ENCODE data around the gene STK36. TPM values are rescaled to one million over a fixed set of nuclear protein-coding genes. Genes with fewer than 3 reads are reported as not detected.
A peak's percentile ranks its signal among the peaks of the same experiment; 100 is the strongest.

The STK36 gene
- polyA plus RNA-seq, 1 experiment = 53.1 TPM

DNA sequence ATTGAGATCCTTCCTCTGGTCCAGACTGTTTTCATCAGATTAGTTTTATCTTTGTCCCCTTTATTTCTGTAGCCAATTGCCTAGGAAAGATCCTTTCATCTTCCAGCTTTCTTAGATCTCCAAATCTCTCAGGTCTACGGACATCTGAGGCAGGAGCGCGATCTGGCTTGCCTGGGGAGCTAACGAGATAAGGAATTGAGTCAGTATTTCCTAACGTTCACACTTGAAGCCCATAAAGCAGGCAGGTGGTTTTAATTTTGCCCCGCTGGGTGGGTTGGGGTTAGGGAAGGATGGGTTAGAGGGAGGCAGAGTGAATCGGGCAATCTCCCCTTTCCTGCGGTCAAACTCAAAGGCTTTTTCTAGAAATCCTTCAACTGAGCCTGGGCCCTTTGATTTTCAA is 38.0 kb downstream of the STK36 start:
- H3K9me3 ChIP-seq (ENCODE audit: control insufficient read depth, insufficient read depth, low read length) = 0 out of 2 replicates have a peak, but pooled peaks cover 2% of the 10 kb centered on the region
- TF ChIP-seq, protein P1, sequence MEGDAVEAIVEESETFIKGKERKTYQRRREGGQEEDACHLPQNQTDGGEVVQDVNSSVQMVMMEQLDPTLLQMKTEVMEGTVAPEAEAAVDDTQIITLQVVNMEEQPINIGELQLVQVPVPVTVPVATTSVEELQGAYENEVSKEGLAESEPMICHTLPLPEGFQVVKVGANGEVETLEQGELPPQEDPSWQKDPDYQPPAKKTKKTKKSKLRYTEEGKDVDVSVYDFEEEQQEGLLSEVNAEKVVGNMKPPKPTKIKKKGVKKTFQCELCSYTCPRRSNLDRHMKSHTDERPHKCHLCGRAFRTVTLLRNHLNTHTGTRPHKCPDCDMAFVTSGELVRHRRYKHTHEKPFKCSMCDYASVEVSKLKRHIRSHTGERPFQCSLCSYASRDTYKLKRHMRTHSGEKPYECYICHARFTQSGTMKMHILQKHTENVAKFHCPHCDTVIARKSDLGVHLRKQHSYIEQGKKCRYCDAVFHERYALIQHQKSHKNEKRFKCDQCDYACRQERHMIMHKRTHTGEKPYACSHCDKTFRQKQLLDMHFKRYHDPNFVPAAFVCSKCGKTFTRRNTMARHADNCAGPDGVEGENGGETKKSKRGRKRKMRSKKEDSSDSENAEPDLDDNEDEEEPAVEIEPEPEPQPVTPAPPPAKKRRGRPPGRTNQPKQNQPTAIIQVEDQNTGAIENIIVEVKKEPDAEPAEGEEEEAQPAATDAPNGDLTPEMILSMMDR (IDR thresholded peaks at IDR 0.05; ENCODE audit: low read depth, low read length) = no peak
- no peaks in the 10 kb centered on the region for H3K27me3 ChIP-seq (ENCODE audit: control insufficient read depth, insufficient read depth, low read length)
- CTCF ChIA-PET = interaction anchor here (0.5 to 3.0 kb wide), 36 partner anchors 8 to 166 kb away, joined by 3 to 44 read pairs (median 4); partner anchors contain the start of genes CYP27A1, PLCD4, RNF25 and STK36
- no peak overlapping the region for H3K4me3 ChIP-seq (ENCODE audit: low read depth, low read length)
- POLR2A ChIA-PET = interaction anchor here (0.7 to 1.9 kb wide), 5 partner anchors 22 to 138 kb away, joined by 3 to 7 read pairs (median 3); partner anchors contain the start of genes BCS1L and ZNF142
- H3K27ac ChIP-seq (ENCODE audit: low read depth, low read length) = no peak overlapping the region
- no peak for DNase-seq (ENCODE audit: low read depth, low spot score)

GRCh38 chr2:218710334-218710686 is 38.4 kb downstream of the STK36 start:
- no peak overlapping the region for H3K27ac ChIP-seq (ENCODE audit: low read depth, low read length)
- H3K27me3 ChIP-seq (ENCODE audit: control insufficient read depth, insufficient read depth, low read length) = no peaks in the 10 kb centered on the region
- DNase-seq (ENCODE audit: low read depth, low spot score) = no peak
- ChIA-PET POLR2A (interaction anchor here (0.7 to 1.9 kb wide), 5 partner anchors 21 to 137 kb away, joined by 3 to 7 read pairs (median 3); partner anchors contain the start of genes BCS1L and ZNF142), CTCF (interaction anchor here (0.5 to 3.0 kb wide), 36 partner anchors 8 to 166 kb away, joined by 3 to 44 read pairs (median 4); partner anchors contain the start of genes CYP27A1, PLCD4, RNF25 and STK36)
- 0 out of 2 replicates have a peak, but pooled peaks cover 2% of the 10 kb centered on the region for H3K9me3 ChIP-seq (ENCODE audit: control insufficient read depth, insufficient read depth, low read length)
- TF ChIP-seq, protein P1 (IDR thresholded peaks at IDR 0.05; ENCODE audit: low read depth, low read length) = no peak
- peak overlapping the region; percentile 53 for H3K4me3 ChIP-seq (ENCODE audit: low read depth, low read length)

DNA sequence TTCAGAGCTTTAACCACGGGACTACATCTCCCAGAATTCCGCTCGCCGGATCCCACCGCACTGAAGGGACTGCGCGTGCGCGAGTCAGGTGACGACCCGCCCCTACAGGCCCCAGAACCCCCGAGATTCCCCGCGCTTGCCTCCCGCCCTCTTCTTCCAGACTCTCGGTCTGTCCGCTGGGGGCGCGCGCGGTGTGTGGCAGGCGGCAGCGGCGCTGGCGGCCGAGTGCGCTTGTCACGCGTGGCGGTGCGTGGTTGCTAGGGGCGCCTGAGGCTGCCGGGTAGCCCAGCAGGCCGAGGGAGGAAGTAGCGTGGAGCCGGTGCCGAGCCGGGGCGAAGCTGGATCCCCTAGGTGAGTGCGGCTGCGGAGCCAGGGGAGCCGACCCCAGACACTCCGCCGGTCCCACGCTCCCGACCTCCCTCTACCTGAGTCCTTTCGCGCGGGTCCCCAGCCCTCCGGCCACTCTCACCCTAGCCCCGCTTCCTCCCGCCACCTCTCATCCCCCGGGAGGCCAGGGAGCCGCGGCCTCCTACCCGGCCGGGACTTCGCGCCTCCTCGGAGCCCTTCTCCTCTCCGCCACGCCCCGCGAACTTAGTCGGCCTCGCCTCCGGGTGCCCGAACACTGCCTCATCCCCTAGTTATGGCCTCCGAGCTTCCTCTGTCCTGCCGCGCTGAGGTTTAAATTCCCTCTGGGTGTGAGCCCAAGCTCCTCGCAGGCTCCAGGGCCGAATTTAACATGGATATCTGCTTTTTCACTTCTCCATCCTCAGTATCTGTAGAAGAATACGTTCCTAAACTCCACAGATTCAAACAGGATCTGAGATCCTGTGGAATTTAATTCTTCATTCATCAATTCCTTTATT is 39.0 kb downstream of the STK36 start, which contains the start of gene TTLL4:
TSS of gene TTLL4 (plus strand) at position 149 of the 863 bp plus-strand sequence. CDS start 26,842 bp downstream, outside the sequence.
- CTCF ChIA-PET = interaction anchor here (0.5 to 3.0 kb wide), 39 partner anchors 9 to 165 kb away, joined by 3 to 44 read pairs (median 4); partner anchors contain the start of genes CYP27A1, PLCD4, RNF25 and STK36
- peak within 1 kb of the TSS; percentile 87 for H3K27ac ChIP-seq (ENCODE audit: low read depth, low read length)
- H3K4me3 ChIP-seq (ENCODE audit: low read depth, low read length) = peak within 1 kb of the TSS; percentile 91
- TF ChIP-seq, protein P1 (IDR thresholded peaks at IDR 0.05; ENCODE audit: low read depth, low read length) = peak; percentile 74
- no peaks in the 10 kb centered on the region for H3K27me3 ChIP-seq (ENCODE audit: control insufficient read depth, insufficient read depth, low read length)
- 0 out of 2 replicates have a peak, but pooled peaks cover 2% of the 10 kb centered on the region for H3K9me3 ChIP-seq (ENCODE audit: control insufficient read depth, insufficient read depth, low read length)
- POLR2A ChIA-PET = interaction anchor here (0.7 to 1.9 kb wide), 5 partner anchors 21 to 137 kb away, joined by 3 to 7 read pairs (median 3); partner anchors contain the start of genes BCS1L and ZNF142
- DNase-seq (ENCODE audit: low read depth, low spot score) = peak; percentile 88

- Histone ChIP-seq H3K27ac (ENCODE audit: low read depth, low read length) (no peak overlapping the region), H3K9me3 (ENCODE audit: control insufficient read depth, insufficient read depth, low read length) (0 out of 2 replicates have a peak, but pooled peaks cover 2% of the 10 kb centered on the region), H3K4me3 (ENCODE audit: low read depth, low read length) (peak overlapping the region; percentile 91), H3K27me3 (ENCODE audit: control insufficient read depth, insufficient read depth, low read length) (no peaks in the 10 kb centered on the region)
- POLR2A ChIA-PET = interaction anchor here (1.6 to 1.9 kb wide), 2 partner anchors 20 to 52 kb away, joined by 6 to 7 read pairs; partner anchors contain the start of genes BCS1L and ZNF142
- TF ChIP-seq, protein P1 (IDR thresholded peaks at IDR 0.05; ENCODE audit: low read depth, low read length) = no peak
- CTCF ChIA-PET = interaction anchor here (1.0 to 3.0 kb wide), 7 partner anchors 12 to 137 kb away, joined by 4 to 44 read pairs (median 13); partner anchors contain the start of genes RNF25 and STK36
- no peak for DNase-seq (ENCODE audit: low read depth, low spot score)
These were observed 39.7 kb downstream of the STK36 start for GRCh38 chr2:218711550-218711929.

Data from AG04450 (cell line).